Right atrium auricular region (tissue), 2 donors: ENCODE measurements around the gene CHMP4B. TPM values are rescaled to one million over a fixed set of nuclear protein-coding genes. Genes with fewer than 3 reads are reported as not detected.

ENCODE experiments used
- DNase-seq: peaks from one replicate; pipeline ENCODE4 v3.0.0-alpha.2; 2019; ENCODE audit warnings: low spot score
- H3K27ac ChIP-seq, 2 donors: fragments of 200-600 bp; sonication (generic); 1 replicate in 1 of 2; 2 replicates in 1 of 2; pipeline ENCODE4 v1.5.1; 2016 to 2019
- H3K27me3 ChIP-seq, 2 donors: fragments of 200-600 bp; sonication (generic); one replicate each; pipeline versions ENCODE4 v1.5.1 to v1.6.0; 2017 to 2019
- H3K36me3 ChIP-seq: fragments of 200-600 bp; sonication (generic); one replicate; pipeline ENCODE4 v1.5.1; 2016
- H3K4me1 ChIP-seq, 2 donors: fragments of 200-600 bp; sonication (generic); one replicate each; pipeline versions ENCODE4 v1.5.1 to v1.6.0; 2017 to 2019
- H3K4me3 ChIP-seq, 2 donors: fragments of 200-600 bp; sonication (generic); 1 replicate in 1 of 2; 2 replicates in 1 of 2; pipeline ENCODE4 v1.5.1; 2017 to 2019; ENCODE audit warnings: mild to moderate bottlenecking in 1 of 2, moderate library complexity in 1 of 2
- H3K9me3 ChIP-seq, 2 donors: fragments of 200-600 bp; sonication (generic); one replicate each; pipeline ENCODE4 v1.5.1; 2019
- total RNA-seq, 2 donors: library from RNA; depleted of rRNA; stranded (reverse); fragments of >200 nt; gene quantifications; one replicate each; pipeline ENCODE4 v1.1.0, GENCODE V29; 2016
- TF ChIP-seq, protein P1 (sequence below), 2 donors: fragments of 200-600 bp; sonication (generic); IDR thresholded peaks; one replicate each; pipeline ENCODE4 v1.5.1; 2019; ENCODE audit warnings: antibody characterized with exemption in 2 of 2

CHMP4B gene
- total RNA-seq, 2 donors from 2014 or later: 57.0 to 79.5 TPM

- H3K4me1 ChIP-seq: peaks cover 0 to 84% of the 10 kb centered on the region in 2 donors
- DNase-seq: no peak
- no peaks in the 10 kb centered on the region for H3K27me3 ChIP-seq
- H3K9me3 ChIP-seq: no peaks in the 10 kb centered on the region
- TF ChIP-seq, protein P1, sequence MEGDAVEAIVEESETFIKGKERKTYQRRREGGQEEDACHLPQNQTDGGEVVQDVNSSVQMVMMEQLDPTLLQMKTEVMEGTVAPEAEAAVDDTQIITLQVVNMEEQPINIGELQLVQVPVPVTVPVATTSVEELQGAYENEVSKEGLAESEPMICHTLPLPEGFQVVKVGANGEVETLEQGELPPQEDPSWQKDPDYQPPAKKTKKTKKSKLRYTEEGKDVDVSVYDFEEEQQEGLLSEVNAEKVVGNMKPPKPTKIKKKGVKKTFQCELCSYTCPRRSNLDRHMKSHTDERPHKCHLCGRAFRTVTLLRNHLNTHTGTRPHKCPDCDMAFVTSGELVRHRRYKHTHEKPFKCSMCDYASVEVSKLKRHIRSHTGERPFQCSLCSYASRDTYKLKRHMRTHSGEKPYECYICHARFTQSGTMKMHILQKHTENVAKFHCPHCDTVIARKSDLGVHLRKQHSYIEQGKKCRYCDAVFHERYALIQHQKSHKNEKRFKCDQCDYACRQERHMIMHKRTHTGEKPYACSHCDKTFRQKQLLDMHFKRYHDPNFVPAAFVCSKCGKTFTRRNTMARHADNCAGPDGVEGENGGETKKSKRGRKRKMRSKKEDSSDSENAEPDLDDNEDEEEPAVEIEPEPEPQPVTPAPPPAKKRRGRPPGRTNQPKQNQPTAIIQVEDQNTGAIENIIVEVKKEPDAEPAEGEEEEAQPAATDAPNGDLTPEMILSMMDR (IDR thresholded peaks at IDR 0.05): no peak
- H3K36me3 ChIP-seq: no peaks in the 10 kb centered on the region
- H3K4me3 ChIP-seq: no peak overlapping the region
- H3K27ac ChIP-seq: no peak overlapping the region
These were observed 16.0 kb downstream of the CHMP4B start for GRCh38 chr20:33827109-33827508.

- no peaks in the 10 kb centered on the region for H3K9me3 ChIP-seq
- TF ChIP-seq, protein P1 (IDR thresholded peaks at IDR 0.05): no peak
- H3K36me3 ChIP-seq: no peaks in the 10 kb centered on the region
- peaks cover 0 to 84% of the 10 kb centered on the region in 2 donors for H3K4me1 ChIP-seq
- H3K27ac ChIP-seq: peak overlapping the region; percentile 18 to 21
- H3K27me3 ChIP-seq: no peaks in the 10 kb centered on the region
- H3K4me3 ChIP-seq: no peak overlapping the region
- DNase-seq: no peak
These were observed 16.6 kb downstream of the CHMP4B start for GRCh38 chr20:33827634-33828325.

GRCh38 chr20:33828326-33828844 is 17.2 kb downstream of the CHMP4B start:
- Histone ChIP-seq H3K4me1 (peaks cover 0 to 83% of the 10 kb centered on the region in 2 donors), H3K27me3 (no peaks in the 10 kb centered on the region)
- no peak for DNase-seq

GRCh38 chr20:33828967-33829560 is 17.9 kb downstream of the CHMP4B start:
- Histone ChIP-seq H3K9me3 (no peaks in the 10 kb centered on the region), H3K27ac (peak overlapping the region in 1 of 2 donors; percentile 21), H3K36me3 (no peaks in the 10 kb centered on the region), H3K4me1 (peaks cover 0 to 87% of the 10 kb centered on the region in 2 donors), H3K27me3 (no peaks in the 10 kb centered on the region), H3K4me3 (no peak overlapping the region)
- TF ChIP-seq, protein P1 (IDR thresholded peaks at IDR 0.05): no peak
- no peak for DNase-seq

More at GRCh38 chr20:33828326-33828844, 17.2 kb downstream of the CHMP4B start:
- TF ChIP-seq, protein P1 (IDR thresholded peaks at IDR 0.05): no peak
- Histone ChIP-seq H3K27ac (peak overlapping the region; percentile 18 to 21), H3K9me3 (no peaks in the 10 kb centered on the region), H3K36me3 (no peaks in the 10 kb centered on the region), H3K4me3 (no peak overlapping the region)

GRCh38 chr20:33829636-33830035 is 18.5 kb downstream of the CHMP4B start:
- Histone ChIP-seq H3K36me3 (no peaks in the 10 kb centered on the region), H3K27ac (no peak overlapping the region), H3K27me3 (no peaks in the 10 kb centered on the region), H3K4me3 (no peak overlapping the region), H3K4me1 (peaks cover 0 to 81% of the 10 kb centered on the region in 2 donors), H3K9me3 (no peaks in the 10 kb centered on the region)
- no peak for DNase-seq
- TF ChIP-seq, protein P1 (IDR thresholded peaks at IDR 0.05): no peak
